ENCODE measurements around the gene ELK3. TPM values are rescaled to one million over a fixed set of nuclear protein-coding genes. Genes with fewer than 3 reads are reported as not detected.

Gene ELK3
- total RNA-seq, 1 donor from 2014 or later: 45.7 TPM

DNA sequence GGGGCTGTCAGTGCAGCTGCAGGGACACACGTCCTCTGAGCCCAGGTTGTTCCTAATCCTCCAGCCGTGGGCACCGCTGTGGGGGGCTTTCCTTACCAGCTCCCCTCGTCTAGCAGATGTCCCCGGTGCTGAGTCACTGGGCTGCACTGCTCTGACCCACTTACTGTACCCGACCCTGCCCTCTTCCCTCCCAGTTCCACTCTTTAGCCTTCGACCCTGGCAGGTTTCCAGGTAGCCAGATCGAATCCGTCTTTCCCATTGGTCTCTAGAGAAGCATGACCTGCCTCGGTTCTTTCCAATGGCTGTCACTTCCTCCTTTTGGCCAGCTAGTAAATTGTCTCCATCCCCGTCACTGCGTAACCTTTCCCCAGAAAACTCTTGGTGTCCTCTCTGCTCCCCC lies 48.4 kb downstream of the ELK3 start:
- no peak overlapping the region for H3K4me3 ChIP-seq (ENCODE audit: low read depth, low read length)
- DNase-seq (ENCODE audit: low read depth): no peak
- TF ChIP-seq, protein P1, sequence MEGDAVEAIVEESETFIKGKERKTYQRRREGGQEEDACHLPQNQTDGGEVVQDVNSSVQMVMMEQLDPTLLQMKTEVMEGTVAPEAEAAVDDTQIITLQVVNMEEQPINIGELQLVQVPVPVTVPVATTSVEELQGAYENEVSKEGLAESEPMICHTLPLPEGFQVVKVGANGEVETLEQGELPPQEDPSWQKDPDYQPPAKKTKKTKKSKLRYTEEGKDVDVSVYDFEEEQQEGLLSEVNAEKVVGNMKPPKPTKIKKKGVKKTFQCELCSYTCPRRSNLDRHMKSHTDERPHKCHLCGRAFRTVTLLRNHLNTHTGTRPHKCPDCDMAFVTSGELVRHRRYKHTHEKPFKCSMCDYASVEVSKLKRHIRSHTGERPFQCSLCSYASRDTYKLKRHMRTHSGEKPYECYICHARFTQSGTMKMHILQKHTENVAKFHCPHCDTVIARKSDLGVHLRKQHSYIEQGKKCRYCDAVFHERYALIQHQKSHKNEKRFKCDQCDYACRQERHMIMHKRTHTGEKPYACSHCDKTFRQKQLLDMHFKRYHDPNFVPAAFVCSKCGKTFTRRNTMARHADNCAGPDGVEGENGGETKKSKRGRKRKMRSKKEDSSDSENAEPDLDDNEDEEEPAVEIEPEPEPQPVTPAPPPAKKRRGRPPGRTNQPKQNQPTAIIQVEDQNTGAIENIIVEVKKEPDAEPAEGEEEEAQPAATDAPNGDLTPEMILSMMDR (conservative IDR thresholded peaks at IDR 0.05; ENCODE audit: low read depth, low read length): no peak

GRCh38 chr12:96244826-96245225 lies 50.7 kb downstream of the ELK3 start:
- TF ChIP-seq, protein P1 (conservative IDR thresholded peaks at IDR 0.05; ENCODE audit: low read depth, low read length): no peak
- no peak for DNase-seq (ENCODE audit: low read depth)
- no peak overlapping the region for H3K4me3 ChIP-seq (ENCODE audit: low read depth, low read length)

- no peak overlapping the region for H3K4me3 ChIP-seq (ENCODE audit: low read depth, low read length)
- DNase-seq (ENCODE audit: low read depth): no peak
- TF ChIP-seq, protein P1 (conservative IDR thresholded peaks at IDR 0.05; ENCODE audit: low read depth, low read length): no peak
These were observed 52.8 kb downstream of the ELK3 start for GRCh38 chr12:96246926-96247505.

- TF ChIP-seq, protein P1 (conservative IDR thresholded peaks at IDR 0.05; ENCODE audit: low read depth, low read length): no peak
- DNase-seq (ENCODE audit: low read depth): no peak
These were observed 53.4 kb downstream of the ELK3 start for GRCh38 chr12:96247563-96247962.

DNA sequence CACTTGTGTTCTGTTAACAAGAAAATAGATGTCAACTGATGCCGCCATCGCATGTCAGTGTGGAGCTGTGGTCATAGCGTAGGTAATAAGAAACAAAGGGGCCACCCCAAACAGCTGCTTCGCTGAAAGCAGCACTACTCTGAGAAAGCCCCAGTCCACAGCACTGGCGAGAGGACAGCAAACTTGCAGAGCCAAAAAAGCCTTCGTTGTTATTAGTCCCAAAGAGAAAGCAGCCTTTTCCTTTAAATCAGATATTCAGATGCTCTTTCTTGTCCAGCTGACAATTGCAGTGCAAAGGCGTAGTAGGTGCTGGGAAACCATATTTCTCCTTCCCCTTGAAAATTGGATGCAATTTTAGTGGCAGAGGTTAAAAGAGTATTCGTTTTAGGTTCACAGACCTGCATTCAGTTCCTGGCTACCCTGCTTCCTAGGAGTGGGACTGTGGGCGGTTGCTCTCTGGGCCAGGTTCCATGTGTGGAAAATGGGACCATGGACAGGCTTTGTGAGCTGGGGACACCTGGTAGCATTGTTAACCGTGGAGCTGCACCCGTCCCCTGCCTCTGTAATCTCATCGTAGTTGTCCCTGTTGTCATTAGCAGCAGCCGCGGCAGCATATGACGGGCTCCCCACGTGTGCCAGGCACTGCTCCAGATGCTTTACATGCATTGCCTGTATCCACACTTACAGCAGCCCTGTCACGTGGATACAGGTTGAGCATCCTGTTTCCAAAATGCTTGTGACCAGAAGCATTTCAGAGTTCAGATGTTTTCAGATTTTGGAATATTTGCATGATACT lies 54.2 kb downstream of the ELK3 start:
- no peak for DNase-seq (ENCODE audit: low read depth)
- no peak overlapping the region for H3K4me3 ChIP-seq (ENCODE audit: low read depth, low read length)
- TF ChIP-seq, protein P1 (conservative IDR thresholded peaks at IDR 0.05; ENCODE audit: low read depth, low read length): no peak

More at GRCh38 chr12:96247563-96247962, 53.4 kb downstream of the ELK3 start:
- H3K4me3 ChIP-seq (ENCODE audit: low read depth, low read length): no peak overlapping the region

DNA sequence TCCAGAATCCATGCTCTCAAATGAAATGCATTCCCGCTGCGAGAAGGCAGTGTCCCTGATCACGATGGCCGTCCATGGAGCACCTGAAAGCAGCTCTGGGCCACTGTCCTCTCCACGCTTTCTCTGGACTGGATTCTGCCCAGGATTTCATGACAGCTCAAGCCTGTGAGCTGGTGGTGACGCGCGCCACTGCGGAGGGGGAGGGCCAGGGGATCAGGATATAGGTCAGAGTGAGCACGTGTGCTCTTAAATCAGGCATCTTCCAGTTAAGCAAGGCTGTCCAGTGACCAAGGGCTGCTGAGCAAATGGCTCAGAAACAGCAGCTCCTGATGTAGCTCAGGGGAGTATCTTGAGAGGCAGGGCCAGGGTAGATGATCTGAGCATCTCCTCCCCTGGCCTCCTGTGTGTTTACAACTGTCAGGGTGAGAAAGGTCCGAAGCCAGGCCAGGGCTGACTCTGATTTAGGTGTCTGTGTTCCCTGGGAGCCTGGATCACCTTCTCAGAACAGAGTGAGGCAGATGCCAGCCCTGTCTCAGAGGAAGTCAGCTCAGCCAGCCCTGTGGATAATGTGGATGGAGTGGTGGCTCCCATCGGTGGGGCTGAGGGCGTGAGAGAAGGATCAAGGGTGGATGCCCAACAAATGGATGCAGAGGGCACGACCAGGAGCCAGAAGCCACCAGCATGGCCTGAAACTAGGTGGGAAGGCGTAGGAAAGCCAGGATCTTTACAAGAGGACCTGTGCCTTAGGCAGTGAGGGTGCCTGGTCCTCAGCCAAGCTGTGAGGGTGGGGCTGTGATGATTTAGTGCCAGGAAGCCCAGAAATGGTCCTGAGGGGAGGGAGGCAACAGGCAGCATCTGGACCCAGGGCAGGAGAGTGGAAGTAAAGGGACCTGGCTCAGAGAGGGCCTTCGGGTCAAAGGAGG lies 55.3 kb downstream of the ELK3 start:
- TF ChIP-seq, protein P1 (conservative IDR thresholded peaks at IDR 0.05; ENCODE audit: low read depth, low read length): no peak
- H3K4me3 ChIP-seq (ENCODE audit: low read depth, low read length): no peak overlapping the region
- no peak for DNase-seq (ENCODE audit: low read depth)

Data from epithelial cell of proximal tubule (primary cell).